OCI-LY1 (cell line): ENCODE results near the gene TLR8.

Experiments
- H2AFZ ChIP-seq: fragments of 200-600 bp; sonication (generic), shearing (Covaris generic); 2 replicates; pipeline ENCODE4 v1.6.0; 2014; ENCODE audit warnings: antibody characterized with exemption, mild to moderate bottlenecking, low read length
- H3F3A ChIP-seq: fragments of 200-600 bp; sonication (generic), shearing (Covaris generic); 2 replicates; pipeline ENCODE4 v1.6.0; 2014; ENCODE audit warnings: mild to moderate bottlenecking, antibody characterized with exemption, low read length, moderate library complexity; ENCODE audit not compliant: insufficient read depth
- H3K27ac ChIP-seq: fragments of 200-600 bp; sonication (generic); 2 replicates; pipeline ENCODE4 v1.5.1; 2014; ENCODE audit warnings: low read length, mixed run types, mild to moderate bottlenecking, low read depth; ENCODE audit not compliant: poor library complexity, severe bottlenecking
- H3K27me3 ChIP-seq: fragments of 200-600 bp; sonication (generic); 2 replicates; pipeline ENCODE4 v1.6.0; 2014; ENCODE audit warnings: antibody characterized with exemption, mild to moderate bottlenecking, low read length, moderate library complexity; ENCODE audit not compliant: insufficient read depth
- H3K36me3 ChIP-seq: fragments of 200-600 bp; sonication (generic); 2 replicates; pipeline ENCODE4 v1.6.1; 2014; ENCODE audit warnings: mild to moderate bottlenecking, antibody characterized with exemption, low read length, moderate library complexity, mixed read lengths; ENCODE audit not compliant: insufficient read depth
- H3K4me1 ChIP-seq: fragments of 200-600 bp; sonication (generic); 2 replicates; pipeline ENCODE4 v1.5.1; 2014; ENCODE audit warnings: mild to moderate bottlenecking, low read length, moderate library complexity; ENCODE audit not compliant: insufficient read depth, severe bottlenecking
- H3K4me2 ChIP-seq: fragments of 200-600 bp; sonication (generic), shearing (Covaris generic); 2 replicates; pipeline ENCODE4 v1.6.1; 2014; ENCODE audit warnings: low read length
- H3K4me3 ChIP-seq: fragments of 200-600 bp; sonication (generic); 2 replicates; pipeline ENCODE4 v1.5.1; 2014; ENCODE audit warnings: low read length, low read depth, mild to moderate bottlenecking, mixed read lengths; ENCODE audit not compliant: poor library complexity, severe bottlenecking
- H3K79me2 ChIP-seq: fragments of 200-600 bp; shearing (Covaris generic); 2 replicates; pipeline ENCODE4 v1.6.1; 2016; ENCODE audit warnings: mixed run types, low read length, mixed read lengths; ENCODE audit not compliant: insufficient read depth
- H3K9ac ChIP-seq: fragments of 200-600 bp; sonication (generic), shearing (Covaris generic); 2 replicates; pipeline ENCODE4 v1.6.1; 2014; ENCODE audit warnings: mild to moderate bottlenecking, low read length, mixed read lengths
- H3K9me2 ChIP-seq: fragments of 200-600 bp; sonication (generic), shearing (Covaris generic); 2 replicates; pipeline ENCODE4 v1.6.1; 2014; ENCODE audit warnings: low read depth, mild to moderate bottlenecking, low read length, mixed read lengths
- H3K9me3 ChIP-seq: fragments of 200-600 bp; shearing (Covaris generic); 2 replicates; pipeline ENCODE4 v1.6.1; 2014; ENCODE audit warnings: low read length, mixed read lengths
- H4K20me1 ChIP-seq: fragments of 200-600 bp; sonication (generic), shearing (Covaris generic); 2 replicates; pipeline ENCODE4 v1.6.0; 2016; ENCODE audit warnings: mild to moderate bottlenecking, low read length; ENCODE audit not compliant: insufficient read depth
- EZH2 ChIP-seq: fragments of 200-600 bp; sonication (generic), shearing (Covaris generic); IDR thresholded peaks from 2 replicates; pipeline ENCODE4 v1.8.0; 2017; ENCODE audit warnings: borderline replicate concordance, mixed run types, mild to moderate bottlenecking, antibody characterized with exemption, low read length, moderate library complexity, mixed read lengths
- TF ChIP-seq, protein P1 (sequence below): fragments of 200-600 bp; sonication (generic), shearing (Covaris generic); IDR thresholded peaks from 2 replicates; pipeline ENCODE4 v1.5.1; 2017; ENCODE audit warnings: mild to moderate bottlenecking, antibody characterized with exemption, low read length, moderate library complexity, mixed read lengths

TLR8 gene

GRCh38 chrX:12892716-12893115 is 13.7 kb upstream of the TLR8 start:
- Histone ChIP-seq H3K27me3 (no peaks in the 10 kb centered on the region), H2AFZ (no peak overlapping the region), H3K9me3 (no peaks in the 10 kb centered on the region), H3F3A (no peaks in the 10 kb centered on the region), H3K79me2 (no peaks in the 10 kb centered on the region), H3K9ac (no peak overlapping the region), H3K4me1 (peaks cover 46% of the 10 kb centered on the region), H3K36me3 (no peaks in the 10 kb centered on the region; the same call in 1 of the 2 replicates), H3K9me2 (no peaks in the 10 kb centered on the region), H4K20me1 (no peaks in the 10 kb centered on the region), H3K4me3 (no peak overlapping the region), H3K4me2 (no peak overlapping the region), H3K27ac (peak overlapping the region; percentile 94)
- TF ChIP-seq, protein P1, sequence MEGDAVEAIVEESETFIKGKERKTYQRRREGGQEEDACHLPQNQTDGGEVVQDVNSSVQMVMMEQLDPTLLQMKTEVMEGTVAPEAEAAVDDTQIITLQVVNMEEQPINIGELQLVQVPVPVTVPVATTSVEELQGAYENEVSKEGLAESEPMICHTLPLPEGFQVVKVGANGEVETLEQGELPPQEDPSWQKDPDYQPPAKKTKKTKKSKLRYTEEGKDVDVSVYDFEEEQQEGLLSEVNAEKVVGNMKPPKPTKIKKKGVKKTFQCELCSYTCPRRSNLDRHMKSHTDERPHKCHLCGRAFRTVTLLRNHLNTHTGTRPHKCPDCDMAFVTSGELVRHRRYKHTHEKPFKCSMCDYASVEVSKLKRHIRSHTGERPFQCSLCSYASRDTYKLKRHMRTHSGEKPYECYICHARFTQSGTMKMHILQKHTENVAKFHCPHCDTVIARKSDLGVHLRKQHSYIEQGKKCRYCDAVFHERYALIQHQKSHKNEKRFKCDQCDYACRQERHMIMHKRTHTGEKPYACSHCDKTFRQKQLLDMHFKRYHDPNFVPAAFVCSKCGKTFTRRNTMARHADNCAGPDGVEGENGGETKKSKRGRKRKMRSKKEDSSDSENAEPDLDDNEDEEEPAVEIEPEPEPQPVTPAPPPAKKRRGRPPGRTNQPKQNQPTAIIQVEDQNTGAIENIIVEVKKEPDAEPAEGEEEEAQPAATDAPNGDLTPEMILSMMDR, result no peak
- TF ChIP-seq EZH2, result no peak

GRCh38 chrX:12894074-12895030 is 12.1 kb upstream of the TLR8 start:
- Histone ChIP-seq H3K4me1 (peaks cover 43% of the 10 kb centered on the region), H3K27me3 (no peaks in the 10 kb centered on the region), H4K20me1 (no peaks in the 10 kb centered on the region), H3K4me3 (no peak overlapping the region), H3F3A (no peaks in the 10 kb centered on the region), H2AFZ (no peak overlapping the region), H3K4me2 (no peak overlapping the region), H3K27ac (no peak overlapping the region), H3K36me3 (no peaks in the 10 kb centered on the region), H3K9ac (no peak overlapping the region), H3K9me3 (no peaks in the 10 kb centered on the region), H3K9me2 (no peaks in the 10 kb centered on the region), H3K79me2 (no peaks in the 10 kb centered on the region)
- TF ChIP-seq EZH2, result no peak
- TF ChIP-seq, protein P1, result peak; percentile 72

DNA sequence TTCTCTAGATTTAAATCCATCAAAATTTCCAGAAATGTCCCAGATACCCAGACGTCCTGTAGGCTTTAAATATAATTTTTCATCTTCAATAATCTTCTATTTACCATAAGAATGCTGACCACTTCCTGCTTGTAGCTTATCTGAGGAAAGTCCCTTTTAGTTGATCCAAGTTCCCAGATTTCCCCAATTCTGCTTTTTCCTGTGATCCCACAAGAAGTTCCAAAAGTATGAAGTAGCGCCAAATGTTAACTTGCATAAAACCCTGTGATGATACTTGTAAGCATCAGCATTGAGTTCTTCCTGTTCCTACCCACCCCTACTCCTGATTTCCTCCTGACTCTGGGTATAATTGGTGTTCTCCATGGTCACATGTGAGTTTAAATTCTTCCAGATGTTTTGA is 10.6 kb upstream of the TLR8 start:
- Histone ChIP-seq H3K4me2 (no peak overlapping the region), H3K9ac (no peak overlapping the region), H4K20me1 (no peaks in the 10 kb centered on the region), H3K27me3 (no peaks in the 10 kb centered on the region), H3K9me2 (no peaks in the 10 kb centered on the region), H2AFZ (no peak overlapping the region), H3K4me3 (no peak overlapping the region), H3K27ac (no peak overlapping the region), H3F3A (no peaks in the 10 kb centered on the region), H3K4me1 (peaks cover 31% of the 10 kb centered on the region), H3K36me3 (no peaks in the 10 kb centered on the region), H3K9me3 (no peaks in the 10 kb centered on the region), H3K79me2 (no peaks in the 10 kb centered on the region)
- TF ChIP-seq, protein P1, result no peak
- no peak for TF ChIP-seq EZH2
